Muscle layer of duodenum (tissue), 2 donors: Measurements from ENCODE around the gene TEX14.
"Not testable (repeated sequence)": the region's sequence is repeated elsewhere in the genome, so short reads cannot be mapped to it uniquely, and the experiment has no call there.

ENCODE experiments used
- H3K27ac ChIP-seq: one replicate; pipeline ENCODE4 v1.7.0; 2013; ENCODE audit warnings: mild to moderate bottlenecking, low read length
- H3K27me3 ChIP-seq: one replicate; pipeline ENCODE4 v1.7.0; 2013; ENCODE audit warnings: low read depth, mild to moderate bottlenecking, control low read depth, low read length
- H3K36me3 ChIP-seq, 2 donors: one replicate each; pipeline ENCODE4 v1.7.0; 2013; ENCODE audit warnings: low read length in 2 of 2, control low read depth in 1 of 2, mild to moderate bottlenecking in 1 of 2; ENCODE audit not compliant: insufficient read depth in 2 of 2, control insufficient read depth in 1 of 2
- H3K4me1 ChIP-seq, 2 donors: one replicate each; pipeline ENCODE4 v1.7.0; 2013; ENCODE audit warnings: low read length in 2 of 2, mild to moderate bottlenecking in 2 of 2, control low read depth in 1 of 2, moderate library complexity in 1 of 2; ENCODE audit not compliant: insufficient read depth in 2 of 2, control insufficient read depth in 1 of 2
- H3K4me3 ChIP-seq, 2 donors: one replicate each; pipeline ENCODE4 v1.7.0; 2013; ENCODE audit warnings: low read length in 2 of 2, low read depth in 1 of 2, mild to moderate bottlenecking in 1 of 2
- H3K9me3 ChIP-seq, 2 donors: one replicate each; pipeline ENCODE4 v1.7.0; 2013; ENCODE audit warnings: low read length in 2 of 2, control low read depth in 1 of 2, mild to moderate bottlenecking in 1 of 2; ENCODE audit not compliant: control insufficient read depth in 1 of 2
- donor health status: healthy.

The TEX14 gene

DNA sequence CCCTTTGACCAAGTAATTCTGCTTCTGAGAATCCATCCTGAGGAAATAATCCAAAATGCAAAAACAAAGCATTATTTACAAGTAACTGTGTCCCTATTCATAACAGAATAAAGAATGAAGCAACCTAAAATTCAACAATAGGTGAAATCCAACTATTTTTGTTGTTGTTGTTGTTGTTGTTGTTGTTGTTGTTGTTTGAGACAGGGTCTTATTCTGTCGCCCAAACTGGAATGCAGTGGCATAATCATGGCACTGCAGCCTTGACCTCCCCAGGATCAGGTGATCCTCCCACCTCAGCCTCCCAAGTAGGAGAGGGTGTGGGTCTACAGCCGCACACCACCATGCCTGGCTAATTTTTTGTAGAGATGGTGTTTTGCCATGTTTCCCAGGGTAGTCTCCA lies 101.5 kb downstream of the TEX14 start:
- Histone ChIP-seq H3K27ac (no peak overlapping the region), H3K36me3 (no peaks in the 10 kb centered on the region), H3K27me3 (no peaks in the 10 kb centered on the region)

DNA sequence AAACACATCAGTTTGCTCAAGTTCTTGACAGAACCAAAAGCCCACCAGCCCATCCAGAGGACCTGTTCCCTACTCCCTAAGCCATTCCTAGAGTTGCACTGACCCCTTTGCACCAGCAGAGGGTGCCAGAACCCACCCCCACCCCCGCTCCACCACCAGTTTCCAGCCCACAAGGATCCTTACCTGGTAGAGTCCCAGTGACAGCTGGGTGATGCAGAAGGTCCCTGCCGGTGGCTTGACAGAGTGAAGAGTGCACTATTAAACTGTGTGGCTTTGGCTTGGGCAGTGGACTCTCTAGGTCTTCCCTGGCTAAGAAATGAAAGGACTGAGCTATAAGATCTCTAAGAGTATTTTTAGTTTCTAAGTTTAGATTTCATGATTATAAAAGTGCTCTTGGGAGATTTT lies 104.1 kb downstream of the TEX14 start:
- Histone ChIP-seq H3K27ac (no peak overlapping the region), H3K36me3 (no peaks in the 10 kb centered on the region), H3K4me3 (no peak overlapping the region), H3K27me3 (no peaks in the 10 kb centered on the region), H3K9me3 (no peaks in the 10 kb centered on the region), H3K4me1 (peaks cover 0 to 3% of the 10 kb centered on the region in 2 donors)

More for the DNA sequence above, 101.5 kb downstream of the TEX14 start:
- Histone ChIP-seq H3K4me1 (peaks cover 0 to 3% of the 10 kb centered on the region in 2 donors), H3K9me3 (no peaks in the 10 kb centered on the region), H3K4me3 (no peak overlapping the region)

DNA sequence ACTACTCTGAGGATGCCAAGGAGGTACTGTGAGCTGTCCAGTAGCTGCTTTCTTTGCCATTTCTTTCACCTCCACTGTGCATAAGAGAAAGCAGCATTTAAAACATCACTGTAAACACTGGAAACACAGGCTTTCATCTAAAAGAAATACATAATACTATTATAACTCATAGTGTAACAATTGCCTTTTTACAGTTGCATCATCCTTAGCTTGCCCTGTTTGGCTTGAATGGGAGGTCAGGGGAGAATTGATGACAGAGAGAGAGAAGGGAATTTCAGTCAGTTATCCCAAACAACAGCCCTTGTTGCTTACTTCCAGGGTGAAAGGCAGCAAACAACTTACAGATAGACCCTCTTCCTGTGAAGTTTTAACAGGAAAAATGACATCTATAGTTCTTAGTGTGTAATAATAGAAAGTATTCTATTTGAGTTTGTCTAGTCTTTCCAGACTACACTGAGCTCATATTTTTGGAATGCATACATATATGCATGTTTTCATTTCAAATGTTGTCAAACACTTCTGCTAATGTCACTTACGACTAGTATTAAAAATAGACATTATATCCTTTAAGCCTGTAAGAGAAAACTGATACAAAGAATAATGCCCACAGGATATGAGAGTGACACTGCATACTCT lies 105.7 kb downstream of the TEX14 start:
- no peaks in the 10 kb centered on the region for H3K27me3 ChIP-seq
- H3K9me3 ChIP-seq = no peaks in the 10 kb centered on the region
- H3K4me3 ChIP-seq = no peak overlapping the region
- H3K36me3 ChIP-seq = no peaks in the 10 kb centered on the region
- H3K27ac ChIP-seq = no peak overlapping the region
- H3K4me1 ChIP-seq = peaks cover 0 to 3% of the 10 kb centered on the region in 2 donors

DNA sequence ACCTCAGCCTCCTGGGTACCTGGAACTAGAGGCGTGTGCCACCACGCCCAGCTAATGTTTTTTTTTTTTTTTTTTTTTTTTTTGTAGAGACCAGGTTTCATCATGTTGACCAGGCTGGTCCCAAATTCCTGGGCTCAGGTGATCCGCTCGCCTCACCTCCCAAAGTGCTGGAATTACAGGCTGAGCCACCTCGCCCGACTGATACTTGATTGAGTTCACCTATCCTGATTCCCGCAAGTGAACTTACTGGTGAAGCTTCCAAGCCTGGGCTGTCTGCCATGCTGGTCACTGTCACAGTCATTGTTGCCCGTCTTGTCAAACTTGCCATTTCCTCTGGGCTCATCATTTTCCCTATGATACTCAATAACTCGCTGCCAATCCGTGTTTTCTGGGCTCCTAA lies 106.3 kb downstream of the TEX14 start:
- H3K36me3 ChIP-seq = no peaks in the 10 kb centered on the region
- no peak overlapping the region for H3K27ac ChIP-seq
- H3K27me3 ChIP-seq = no peaks in the 10 kb centered on the region
- peaks cover 0 to 3% of the 10 kb centered on the region in 2 donors for H3K4me1 ChIP-seq
- no peak overlapping the region for H3K4me3 ChIP-seq
- no peaks in the 10 kb centered on the region for H3K9me3 ChIP-seq

DNA sequence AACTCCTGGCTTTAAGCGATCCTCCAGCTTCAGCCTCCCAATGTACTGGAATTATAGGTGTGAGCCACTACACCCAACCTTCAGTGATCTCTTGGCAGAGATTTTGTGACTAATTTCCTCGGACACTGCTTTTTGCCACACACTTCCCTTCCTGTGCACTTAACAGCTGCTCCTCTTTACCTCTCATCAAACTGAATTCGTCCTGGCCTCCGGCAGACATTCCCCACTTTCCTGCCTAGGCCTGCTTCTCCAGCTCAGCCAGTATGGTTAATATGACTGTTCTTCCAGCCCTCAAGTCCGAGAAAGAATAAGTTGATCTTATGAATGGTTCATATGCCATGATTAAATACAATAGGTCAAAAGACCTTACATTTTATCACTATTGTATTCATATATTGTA lies 108.4 kb downstream of the TEX14 start:
- peaks cover 0 to 3% of the 10 kb centered on the region in 2 donors for H3K4me1 ChIP-seq
- H3K9me3 ChIP-seq = no peaks in the 10 kb centered on the region
- H3K4me3 ChIP-seq = no peak overlapping the region
- H3K36me3 ChIP-seq = no peaks in the 10 kb centered on the region
- H3K27me3 ChIP-seq = no peaks in the 10 kb centered on the region
- H3K27ac ChIP-seq = no peak overlapping the region

DNA sequence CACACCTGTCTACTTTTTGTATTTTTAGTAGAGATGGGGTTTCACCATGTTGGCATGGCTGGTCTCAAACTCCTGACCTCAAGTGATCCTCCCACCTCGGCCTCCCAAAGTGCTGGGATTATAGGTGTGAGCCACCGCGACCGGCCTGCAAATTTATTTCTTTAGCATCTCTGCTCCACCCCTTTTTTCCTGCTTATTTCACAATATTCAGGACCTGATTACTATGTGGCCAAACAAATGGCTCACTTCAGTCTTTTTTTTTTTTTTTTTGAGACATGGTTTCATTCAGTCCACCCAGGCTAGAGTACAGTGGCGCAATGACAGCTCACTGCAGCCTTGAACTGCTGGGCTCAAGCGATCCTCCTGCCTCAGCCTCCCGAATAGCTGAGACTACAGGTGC lies 109.1 kb downstream of the TEX14 start:
- H3K9me3 ChIP-seq, H3K4me1 ChIP-seq, H3K4me3 ChIP-seq, H3K27ac ChIP-seq, H3K36me3 ChIP-seq, H3K27me3 ChIP-seq: not testable (repeated sequence)

DNA sequence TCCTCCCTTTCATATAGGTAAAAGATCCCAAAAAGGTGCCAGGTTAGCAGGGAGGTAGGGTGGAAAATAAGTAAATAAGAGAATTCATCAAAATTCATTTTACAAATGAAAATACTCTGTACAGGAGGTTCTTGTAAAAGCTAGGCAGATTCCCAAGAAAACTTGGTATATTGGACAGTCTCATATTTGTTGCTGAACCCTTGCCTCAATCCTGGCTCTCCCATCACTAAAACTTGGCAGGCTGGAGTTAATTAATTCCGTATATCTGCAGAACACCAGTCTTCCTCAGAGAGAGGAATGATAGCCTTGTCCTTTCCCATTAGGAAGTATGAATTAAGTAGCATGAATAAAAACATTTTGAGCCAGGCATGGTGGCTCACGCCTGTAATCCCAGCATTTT lies 111.2 kb downstream of the TEX14 start:
- H3K27ac ChIP-seq = no peak overlapping the region
- no peaks in the 10 kb centered on the region for H3K36me3 ChIP-seq
- no peak overlapping the region for H3K4me3 ChIP-seq
- H3K27me3 ChIP-seq = no peaks in the 10 kb centered on the region
- no peaks in the 10 kb centered on the region for H3K4me1 ChIP-seq
- no peaks in the 10 kb centered on the region for H3K9me3 ChIP-seq

DNA sequence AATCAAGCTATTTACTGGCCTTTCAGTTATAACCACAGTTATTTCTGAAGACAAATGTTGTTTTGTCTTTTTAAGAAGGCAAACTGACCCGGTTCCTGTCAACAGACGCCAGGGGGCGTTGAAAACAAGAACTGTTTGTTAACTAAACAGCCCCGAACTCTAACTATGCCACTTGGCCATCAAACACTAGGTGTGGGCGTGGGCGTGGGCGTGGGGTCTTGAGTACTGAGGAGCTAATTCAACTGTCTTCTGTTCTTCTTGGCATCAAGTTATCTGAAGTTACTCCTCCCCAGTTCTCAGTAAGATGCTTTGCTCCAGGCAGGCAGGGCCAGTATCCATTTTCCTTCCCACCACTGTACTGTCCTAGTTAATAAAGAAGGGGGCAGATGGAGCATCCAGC lies 114.1 kb downstream of the TEX14 start:
- Histone ChIP-seq H3K27ac (no peak overlapping the region), H3K4me3 (no peak overlapping the region)

DNA sequence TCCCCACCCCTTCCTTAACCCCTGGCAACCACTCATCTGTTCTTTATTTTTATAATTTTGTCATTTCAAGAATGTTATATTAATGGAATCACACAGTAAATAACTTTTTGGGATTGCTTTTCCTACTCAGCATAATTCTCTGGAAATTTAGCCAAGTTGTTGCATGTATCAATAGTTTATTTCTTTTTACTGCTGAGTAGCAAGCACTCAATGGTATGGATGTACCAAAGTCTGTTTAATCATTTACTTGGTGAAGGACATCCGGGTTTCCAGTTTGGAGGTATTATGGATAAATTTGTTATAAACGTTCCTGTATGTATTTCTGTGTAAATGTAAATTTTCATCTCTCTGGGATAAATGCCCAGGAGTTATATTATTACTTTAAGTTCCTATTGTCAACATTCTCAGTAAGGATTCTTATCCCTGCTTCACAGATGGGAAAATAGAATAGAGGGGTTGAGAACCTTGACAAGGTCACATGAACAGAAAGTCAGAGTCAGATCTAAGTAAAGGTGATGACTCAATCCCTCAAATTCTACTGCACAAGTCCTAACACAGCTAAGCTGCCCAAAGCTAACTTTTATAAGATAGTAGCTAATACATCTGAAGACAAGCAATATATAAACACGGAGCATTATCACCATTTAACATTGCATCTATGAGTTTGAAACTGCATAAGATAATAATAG lies 115.0 kb downstream of the TEX14 start:
- Histone ChIP-seq H3K4me3 (no peak overlapping the region), H3K36me3 (no peaks in the 10 kb centered on the region), H3K9me3 (no peaks in the 10 kb centered on the region), H3K4me1 (no peaks in the 10 kb centered on the region), H3K27ac (no peak overlapping the region), H3K27me3 (no peaks in the 10 kb centered on the region)

More for the DNA sequence above, 114.1 kb downstream of the TEX14 start:
- Histone ChIP-seq H3K9me3 (no peaks in the 10 kb centered on the region), H3K36me3 (no peaks in the 10 kb centered on the region), H3K27me3 (no peaks in the 10 kb centered on the region), H3K4me1 (no peaks in the 10 kb centered on the region)

DNA sequence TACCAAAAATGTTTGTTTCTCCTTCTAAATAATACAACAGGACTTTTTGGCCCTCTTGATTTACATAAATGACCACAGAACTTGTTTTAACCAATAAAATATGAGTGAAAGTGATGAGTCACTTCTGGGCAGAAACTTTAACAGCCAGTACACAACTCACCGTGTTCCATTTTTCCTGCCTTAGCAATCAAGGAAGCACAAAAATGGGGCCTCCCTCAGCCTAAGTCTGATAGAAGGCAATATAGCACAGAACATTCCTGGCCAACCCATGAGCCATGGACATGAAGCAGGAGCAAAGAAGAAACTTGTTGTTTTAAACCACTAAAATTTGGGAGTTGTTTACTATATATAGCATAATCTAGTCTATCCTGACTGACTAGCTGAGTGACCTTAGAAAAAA lies 116.3 kb downstream of the TEX14 start:
- no peaks in the 10 kb centered on the region for H3K9me3 ChIP-seq
- no peaks in the 10 kb centered on the region for H3K36me3 ChIP-seq
- H3K4me1 ChIP-seq = no peaks in the 10 kb centered on the region
- no peaks in the 10 kb centered on the region for H3K27me3 ChIP-seq
- no peak overlapping the region for H3K4me3 ChIP-seq
- no peak overlapping the region for H3K27ac ChIP-seq

DNA sequence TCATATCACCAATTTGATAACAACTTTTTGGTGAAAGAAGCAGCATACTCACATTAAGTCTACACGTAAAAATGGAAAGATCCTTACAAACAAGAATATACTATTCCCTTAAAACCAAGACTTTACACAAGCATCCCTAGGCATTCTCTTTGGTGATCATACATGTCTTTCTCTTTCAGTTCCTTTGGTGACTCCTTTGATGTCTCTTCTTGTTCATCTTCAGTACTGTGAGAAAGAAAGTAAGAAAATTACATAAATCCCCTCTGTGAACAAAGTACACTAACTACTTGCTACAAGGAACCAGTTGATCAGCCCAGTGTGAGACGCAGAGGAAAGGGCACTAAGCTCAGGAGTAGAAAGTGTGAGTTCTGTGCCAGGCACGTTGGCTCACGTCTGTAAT lies 117.8 kb downstream of the TEX14 start:
- Histone ChIP-seq H3K4me1 (no peaks in the 10 kb centered on the region), H3K4me3 (no peak overlapping the region), H3K27me3 (no peaks in the 10 kb centered on the region), H3K36me3 (no peaks in the 10 kb centered on the region), H3K27ac (no peak overlapping the region), H3K9me3 (no peaks in the 10 kb centered on the region)

DNA sequence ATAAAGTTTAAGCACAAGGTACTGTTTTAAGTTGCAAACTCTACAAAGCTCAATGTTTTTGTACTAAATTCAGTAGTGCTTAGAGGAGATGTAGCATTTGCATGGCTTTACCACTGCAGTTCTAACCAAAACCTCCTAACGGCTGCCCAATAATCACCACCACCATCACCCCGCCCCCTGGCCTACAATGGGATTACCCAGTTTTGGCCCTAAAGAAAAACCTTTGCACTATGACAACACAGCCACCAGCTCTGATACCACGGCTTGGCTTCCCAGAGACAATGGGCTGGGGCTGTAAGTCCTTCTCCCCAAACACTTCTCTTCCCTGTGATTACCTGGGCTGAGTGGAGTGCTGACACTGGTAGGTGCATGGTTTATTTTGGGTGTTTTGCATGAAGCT lies 119.0 kb downstream of the TEX14 start:
- Histone ChIP-seq H3K4me1 (no peaks in the 10 kb centered on the region), H3K4me3 (no peak overlapping the region), H3K27ac (no peak overlapping the region), H3K27me3 (no peaks in the 10 kb centered on the region), H3K36me3 (no peaks in the 10 kb centered on the region), H3K9me3 (no peaks in the 10 kb centered on the region)
